Ishikawa (cell line): ENCODE data around the gene UPK3A.

ENCODE experiments used
- CEBPB ChIP-seq: IDR thresholded peaks from 2 replicates; pipeline ENCODE4 v1.6.1; 2012
- EP300 ChIP-seq: IDR thresholded peaks from 2 replicates; pipeline ENCODE4 v1.6.1; 2012; ENCODE audit warnings: borderline replicate concordance
- FOXM1 ChIP-seq: IDR thresholded peaks from 2 replicates; pipeline ENCODE4 v1.6.1; 2012; ENCODE audit warnings: low read depth, borderline replicate concordance
- MAX ChIP-seq: IDR thresholded peaks from 2 replicates; pipeline ENCODE4 v1.6.1; 2012
- NFIC ChIP-seq: IDR thresholded peaks from 2 replicates; pipeline ENCODE4 v1.6.1; 2012
- TAF1 ChIP-seq: IDR thresholded peaks from 2 replicates; pipeline ENCODE4 v1.6.1; 2012; ENCODE audit warnings: low read depth, mild to moderate bottlenecking
- YY1 ChIP-seq: IDR thresholded peaks from 2 replicates; pipeline ENCODE4 v1.6.1; 2012; ENCODE audit warnings: low read depth

- TF ChIP-seq TAF1 = no peak
- no peak for TF ChIP-seq FOXM1
- no peak for TF ChIP-seq NFIC
- TF ChIP-seq YY1 = no peak
- TF ChIP-seq EP300 = no peak
- no peak for TF ChIP-seq MAX
- no peak for TF ChIP-seq CEBPB
Measured at GRCh38 chr22:45294030-45294429, 9.3 kb downstream of the UPK3A start.
